H9 (cell line): ENCODE results near the gene CD72. TPM values are rescaled to one million over a fixed set of nuclear protein-coding genes. Genes with fewer than 3 reads are reported as not detected.

Experiments used
- DNase-seq: peaks from one replicate; pipeline ENCODE4 v3.0.0-alpha.2; 2017
- H2AFZ ChIP-seq: one replicate; pipeline ENCODE4 v1.6.1; 2013; ENCODE audit warnings: mild to moderate bottlenecking, low read length, control low read depth, moderate library complexity
- H2AK5ac ChIP-seq: 2 replicates; pipeline ENCODE4 v1.6.1; 2013; ENCODE audit warnings: low read length, control low read depth, mixed read lengths; ENCODE audit not compliant: insufficient read length
- H2BK120ac ChIP-seq: one replicate; pipeline ENCODE4 v1.6.1; 2013; ENCODE audit warnings: low read depth, mild to moderate bottlenecking, low read length, control low read depth, inconsistent platforms; ENCODE audit not compliant: poor library complexity, severe bottlenecking
- H2BK12ac ChIP-seq: 2 replicates; pipeline ENCODE4 v1.6.1; 2013; ENCODE audit warnings: low read length, control low read depth, mixed read lengths, low read depth; ENCODE audit not compliant: insufficient read length
- H2BK15ac ChIP-seq: 2 replicates; pipeline ENCODE4 v1.6.1; 2013; ENCODE audit warnings: low read depth, low read length, control low read depth
- H2BK20ac ChIP-seq: one replicate; pipeline ENCODE4 v1.6.1; 2013; ENCODE audit warnings: low read depth, mild to moderate bottlenecking, low read length, control low read depth, inconsistent platforms; ENCODE audit not compliant: poor library complexity, severe bottlenecking
- H2BK5ac ChIP-seq: 2 replicates; pipeline ENCODE4 v1.6.1; 2013; ENCODE audit warnings: low read length, control low read depth, mixed read lengths; ENCODE audit not compliant: insufficient read length
- H3K14ac ChIP-seq: 2 replicates; pipeline ENCODE4 v1.6.1; 2013; ENCODE audit warnings: low read length, control low read depth; ENCODE audit not compliant: insufficient read depth
- H3K18ac ChIP-seq: 2 replicates; pipeline ENCODE4 v1.6.1; 2013; ENCODE audit warnings: low read depth, mild to moderate bottlenecking, mixed read lengths, low read length, control low read depth; ENCODE audit not compliant: insufficient read length
- H3K23ac ChIP-seq: 2 replicates; pipeline ENCODE4 v1.6.1; 2013; ENCODE audit warnings: low read length, control low read depth, mixed read lengths, low read depth; ENCODE audit not compliant: insufficient read length
- H3K23me2 ChIP-seq: 2 replicates; pipeline ENCODE4 v1.6.1; 2013; ENCODE audit warnings: low read depth, mild to moderate bottlenecking, mixed read lengths, low read length, control low read depth; ENCODE audit not compliant: insufficient read length, poor library complexity, severe bottlenecking
- H3K27ac ChIP-seq: 2 replicates; pipeline ENCODE4 v1.5.1; 2013; ENCODE audit warnings: low read length, control low read depth, mixed read lengths, low read depth; ENCODE audit not compliant: insufficient read length
- H3K27me3 ChIP-seq: 2 replicates; pipeline ENCODE4 v1.6.1; 2013; ENCODE audit warnings: low read length, control low read depth, inconsistent platforms; ENCODE audit not compliant: insufficient read depth
- H3K4ac ChIP-seq: 2 replicates; pipeline ENCODE4 v1.6.1; 2013; ENCODE audit warnings: low read depth, mild to moderate bottlenecking, control low read depth, inconsistent platforms, low read length, moderate library complexity
- H3K4me1 ChIP-seq: 2 replicates; pipeline ENCODE4 v1.6.1; 2013; ENCODE audit warnings: low read length, control low read depth, inconsistent platforms; ENCODE audit not compliant: insufficient read depth
- H3K4me2 ChIP-seq: 2 replicates; pipeline ENCODE4 v1.6.1; 2013; ENCODE audit warnings: low read length, control low read depth, mixed read lengths; ENCODE audit not compliant: insufficient read length, insufficient read depth
- H3K56ac ChIP-seq: 2 replicates; pipeline ENCODE4 v1.6.1; 2013; ENCODE audit warnings: low read depth, mild to moderate bottlenecking, mixed read lengths, low read length, control low read depth; ENCODE audit not compliant: insufficient read length
- H3K79me1 ChIP-seq: 2 replicates; pipeline ENCODE4 v1.6.1; 2013; ENCODE audit warnings: low read depth, mild to moderate bottlenecking, moderate library complexity, low read length, control low read depth, inconsistent platforms; ENCODE audit not compliant: insufficient read depth, poor library complexity, severe bottlenecking
- H3K79me2 ChIP-seq: 2 replicates; pipeline ENCODE4 v1.6.1; 2013; ENCODE audit warnings: low read length, control low read depth, inconsistent platforms; ENCODE audit not compliant: insufficient read depth
- H3K9ac ChIP-seq: 2 replicates; pipeline ENCODE4 v1.6.1; 2013; ENCODE audit warnings: low read length, control low read depth, mixed read lengths; ENCODE audit not compliant: insufficient read length; ENCODE audit errors: extremely low read depth
- H3K9me3 ChIP-seq: one replicate; pipeline ENCODE4 v1.6.1; 2013; ENCODE audit warnings: low read depth, low read length, inconsistent platforms; ENCODE audit not compliant: control insufficient read depth
- H3T11ph ChIP-seq: one replicate; pipeline ENCODE4 v1.6.1; 2013; ENCODE audit warnings: mild to moderate bottlenecking, low read length, control low read depth, inconsistent platforms
- H4K20me1 ChIP-seq: one replicate; pipeline ENCODE4 v1.6.1; 2013; ENCODE audit not compliant: control insufficient read depth, insufficient read length, insufficient read depth
- H4K5ac ChIP-seq: 2 replicates; pipeline ENCODE4 v1.6.1; 2013; ENCODE audit warnings: low read depth, mild to moderate bottlenecking, mixed read lengths, low read length, control low read depth; ENCODE audit not compliant: insufficient read length
- H4K8ac ChIP-seq: replicated peaks from 2 replicates; pipeline ENCODE4 v1.6.1; 2013; ENCODE audit warnings: low read length, control low read depth, mixed read lengths, low read depth; ENCODE audit not compliant: insufficient read length
- H4K91ac ChIP-seq: 2 replicates; pipeline ENCODE4 v1.6.1; 2013; ENCODE audit warnings: low read depth, mild to moderate bottlenecking, moderate library complexity, mixed read lengths, low read length, control low read depth; ENCODE audit not compliant: insufficient read length
- H3K27ac Mint-ChIP-seq, 3 experiments: 2 replicates in 2 of 3; 3 replicates in 1 of 3; pipeline ENCODE4 v1.8.0; 2020 to 2021; ENCODE audit warnings: mixed read lengths in 3 of 3, mild to moderate bottlenecking in 1 of 3, moderate library complexity in 1 of 3
- H3K27me3 Mint-ChIP-seq: 2 replicates; pipeline ENCODE4 v1.8.0; 2021; ENCODE audit warnings: low read depth, mild to moderate bottlenecking, moderate library complexity, mixed read lengths
- H3K36me3 Mint-ChIP-seq, 3 experiments: 2 replicates in 2 of 3; 3 replicates in 1 of 3; pipeline ENCODE4 v1.8.0; 2020 to 2021; ENCODE audit warnings: low read depth in 3 of 3, mixed read lengths in 3 of 3; ENCODE audit not compliant: insufficient read depth in 1 of 3
- H3K4me1 Mint-ChIP-seq, 2 experiments: 2 replicates each; pipeline ENCODE4 v1.8.0; 2020; ENCODE audit warnings: mixed read lengths in 2 of 2
- H3K4me3 Mint-ChIP-seq, 2 experiments: 2 replicates in 1 of 2; 3 replicates in 1 of 2; pipeline ENCODE4 v1.8.0; 2020 to 2021; ENCODE audit warnings: mild to moderate bottlenecking in 2 of 2, mixed read lengths in 2 of 2, moderate library complexity in 1 of 2
- H3K9me3 Mint-ChIP-seq, 2 experiments: 2 replicates in 1 of 2; 3 replicates in 1 of 2; pipeline ENCODE4 v1.8.0; 2020; ENCODE audit warnings: mild to moderate bottlenecking in 2 of 2, mixed read lengths in 2 of 2, moderate library complexity in 1 of 2
- WGBS: extraction: QIAGEN DNeasy Blood & Tissue Kit; methylation state at CpG from one replicate; pipeline ENCODE4 v1.1.7; 2013; ENCODE audit warnings: missing lambda C conversion rate, low lambda C conversion rate, mixed read lengths; ENCODE audit not compliant: insufficient read length; ENCODE audit errors: extremely low coverage; 5-methylcytosine and 5-hydroxymethylcytosine counted together
- total RNA-seq: library from RNA; stranded (reverse); gene quantifications from 2 replicates; pipeline ENCODE4 v1.2.1, GENCODE V29; 2021
- TF ChIP-seq, protein P1 (sequence below): fragments of 200-600 bp; sonication (generic); conservative IDR thresholded peaks from 3 replicates; pipeline ENCODE4 v1.8.0; 2021; ENCODE audit warnings: antibody characterized with exemption, mild to moderate bottlenecking

The CD72 gene
- total RNA-seq, 1 experiment from 2014 or later, result 3.9 TPM

DNA sequence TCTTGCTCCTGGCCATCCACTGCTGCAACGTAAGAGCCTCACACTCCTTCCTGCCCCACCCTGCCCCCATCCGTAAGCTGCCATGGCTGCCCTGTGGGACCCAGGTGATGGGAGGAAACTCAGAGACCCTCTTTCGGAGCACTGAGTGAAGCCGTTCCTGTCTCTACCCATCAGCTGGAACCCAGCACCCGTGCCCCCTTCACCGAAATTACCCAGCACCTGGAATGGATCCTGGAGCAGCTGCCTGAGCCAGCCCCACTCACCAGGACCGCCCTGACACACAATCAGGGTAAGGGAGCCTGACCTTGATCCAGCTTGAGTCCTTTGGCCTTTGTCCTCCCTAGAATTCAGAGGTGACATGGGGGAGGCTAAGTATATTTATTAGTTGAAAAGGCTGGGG is 10.0 kb downstream of the CD72 start:
- H2BK12ac ChIP-seq, result no peak overlapping the region
- Mint-ChIP-seq H3K27me3 (no peaks in the 10 kb centered on the region), H3K4me1 (peaks cover 12 to 17% of the 10 kb centered on the region in 2 experiments), H3K27ac (no peak overlapping the region; a peak in 1 of 7 replicates), H3K9me3 (no peaks in the 10 kb centered on the region; a peak in 2 of 5 replicates), H3K36me3 (peaks cover 9 to 25% (median 21%) of the 10 kb centered on the region in 3 experiments; a peak in 6 of 7 replicates), H3K4me3 (no peak overlapping the region)
- H3K4ac ChIP-seq, result no peak overlapping the region
- H3K14ac ChIP-seq, result no peak overlapping the region
- no peaks in the 10 kb centered on the region for H3K9me3 ChIP-seq
- TF ChIP-seq, protein P1, sequence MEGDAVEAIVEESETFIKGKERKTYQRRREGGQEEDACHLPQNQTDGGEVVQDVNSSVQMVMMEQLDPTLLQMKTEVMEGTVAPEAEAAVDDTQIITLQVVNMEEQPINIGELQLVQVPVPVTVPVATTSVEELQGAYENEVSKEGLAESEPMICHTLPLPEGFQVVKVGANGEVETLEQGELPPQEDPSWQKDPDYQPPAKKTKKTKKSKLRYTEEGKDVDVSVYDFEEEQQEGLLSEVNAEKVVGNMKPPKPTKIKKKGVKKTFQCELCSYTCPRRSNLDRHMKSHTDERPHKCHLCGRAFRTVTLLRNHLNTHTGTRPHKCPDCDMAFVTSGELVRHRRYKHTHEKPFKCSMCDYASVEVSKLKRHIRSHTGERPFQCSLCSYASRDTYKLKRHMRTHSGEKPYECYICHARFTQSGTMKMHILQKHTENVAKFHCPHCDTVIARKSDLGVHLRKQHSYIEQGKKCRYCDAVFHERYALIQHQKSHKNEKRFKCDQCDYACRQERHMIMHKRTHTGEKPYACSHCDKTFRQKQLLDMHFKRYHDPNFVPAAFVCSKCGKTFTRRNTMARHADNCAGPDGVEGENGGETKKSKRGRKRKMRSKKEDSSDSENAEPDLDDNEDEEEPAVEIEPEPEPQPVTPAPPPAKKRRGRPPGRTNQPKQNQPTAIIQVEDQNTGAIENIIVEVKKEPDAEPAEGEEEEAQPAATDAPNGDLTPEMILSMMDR, result no peak
- H2AFZ ChIP-seq, result no peak overlapping the region
- H4K5ac ChIP-seq, result no peak overlapping the region
- no peak overlapping the region for H2AK5ac ChIP-seq
- H4K91ac ChIP-seq, result no peak overlapping the region
- no peak overlapping the region for H3K56ac ChIP-seq
- H3K4me1 ChIP-seq, result no peaks in the 10 kb centered on the region; the same call in 1 of the 2 replicates
- no peak overlapping the region for H2BK20ac ChIP-seq
- H3K27ac ChIP-seq, result no peak overlapping the region
- H4K20me1 ChIP-seq, result no peaks in the 10 kb centered on the region
- no peak overlapping the region for H3K18ac ChIP-seq
- H3K79me1 ChIP-seq, result no peaks in the 10 kb centered on the region
- no peak overlapping the region for H4K8ac ChIP-seq
- DNase-seq, result no peak
- H2BK5ac ChIP-seq, result no peak overlapping the region
- H3K4me2 ChIP-seq, result no peak overlapping the region
- H3K27me3 ChIP-seq, result no peaks in the 10 kb centered on the region
- H2BK120ac ChIP-seq, result no peak overlapping the region
- WGBS, result no CpG with 5 or more reads among the region's 7 CpGs
- H3K23ac ChIP-seq, result no peak overlapping the region
- no peak overlapping the region for H3K9ac ChIP-seq
- H3K79me2 ChIP-seq, result no peaks in the 10 kb centered on the region
- peaks cover 15% of the 10 kb centered on the region for H3K23me2 ChIP-seq
- no peak overlapping the region for H2BK15ac ChIP-seq
- H3T11ph ChIP-seq, result no peak overlapping the region
